ENCODE data around the gene GPR3. TPM values are rescaled to one million over a fixed set of nuclear protein-coding genes. Genes with fewer than 3 reads are reported as not detected.

Gene GPR3
- total and polyA plus RNA-seq, 2 of the 13 experiments (the other 11 are each of a cell fraction or from before 2014, with no cell fraction given): 1.00 to 2.6 TPM

- TF ChIP-seq ZNF407 (CRISPR knock-in tag; IDR thresholded peaks at IDR 0.05; ENCODE audit: not compliant biosample characterization) (no peak), ZBTB20 (CRISPR knock-in tag; IDR thresholded peaks at IDR 0.05; ENCODE audit: borderline replicate concordance, low read depth) (no peak), PHF8 (CRISPR knock-in tag; IDR thresholded peaks at IDR 0.05) (0 out of 2 replicates have a peak, but pooled peaks have one; percentile 8), CCAR2 (optimal IDR thresholded peaks at IDR 0.05; ENCODE audit: low read depth, low read length) (no peak), CREM (IDR thresholded peaks at IDR 0.05) (no peak), CREM (CRISPR knock-in tag; IDR thresholded peaks at IDR 0.05) (no peak), GFI1 (CRISPR knock-in tag; IDR thresholded peaks at IDR 0.05; ENCODE audit: borderline replicate concordance) (0 out of 2 replicates have a peak, but pooled peaks have one; percentile 19), MED1 (CRISPR knock-in tag; IDR thresholded peaks at IDR 0.05) (no peak), SUZ12 (IDR thresholded peaks at IDR 0.05; ENCODE audit: low read depth, low read length) (no peak), KLF16 (CRISPR knock-in tag; IDR thresholded peaks at IDR 0.05) (no peak), ZNF350 (CRISPR knock-in tag; IDR thresholded peaks at IDR 0.05; ENCODE audit: borderline replicate concordance, low read depth) (peak; percentile 2; the same call in 1 of the 2 replicates), HNRNPK (IDR thresholded peaks at IDR 0.05; ENCODE audit: low read depth, low read length, poor library complexity, severe bottlenecking) (no peak), CAMTA2 (CRISPR knock-in tag; IDR thresholded peaks at IDR 0.05; ENCODE audit: borderline replicate concordance) (no peak), TOPORS (CRISPR knock-in tag; IDR thresholded peaks at IDR 0.05) (no peak)
- TF ChIP-seq, protein P1, sequence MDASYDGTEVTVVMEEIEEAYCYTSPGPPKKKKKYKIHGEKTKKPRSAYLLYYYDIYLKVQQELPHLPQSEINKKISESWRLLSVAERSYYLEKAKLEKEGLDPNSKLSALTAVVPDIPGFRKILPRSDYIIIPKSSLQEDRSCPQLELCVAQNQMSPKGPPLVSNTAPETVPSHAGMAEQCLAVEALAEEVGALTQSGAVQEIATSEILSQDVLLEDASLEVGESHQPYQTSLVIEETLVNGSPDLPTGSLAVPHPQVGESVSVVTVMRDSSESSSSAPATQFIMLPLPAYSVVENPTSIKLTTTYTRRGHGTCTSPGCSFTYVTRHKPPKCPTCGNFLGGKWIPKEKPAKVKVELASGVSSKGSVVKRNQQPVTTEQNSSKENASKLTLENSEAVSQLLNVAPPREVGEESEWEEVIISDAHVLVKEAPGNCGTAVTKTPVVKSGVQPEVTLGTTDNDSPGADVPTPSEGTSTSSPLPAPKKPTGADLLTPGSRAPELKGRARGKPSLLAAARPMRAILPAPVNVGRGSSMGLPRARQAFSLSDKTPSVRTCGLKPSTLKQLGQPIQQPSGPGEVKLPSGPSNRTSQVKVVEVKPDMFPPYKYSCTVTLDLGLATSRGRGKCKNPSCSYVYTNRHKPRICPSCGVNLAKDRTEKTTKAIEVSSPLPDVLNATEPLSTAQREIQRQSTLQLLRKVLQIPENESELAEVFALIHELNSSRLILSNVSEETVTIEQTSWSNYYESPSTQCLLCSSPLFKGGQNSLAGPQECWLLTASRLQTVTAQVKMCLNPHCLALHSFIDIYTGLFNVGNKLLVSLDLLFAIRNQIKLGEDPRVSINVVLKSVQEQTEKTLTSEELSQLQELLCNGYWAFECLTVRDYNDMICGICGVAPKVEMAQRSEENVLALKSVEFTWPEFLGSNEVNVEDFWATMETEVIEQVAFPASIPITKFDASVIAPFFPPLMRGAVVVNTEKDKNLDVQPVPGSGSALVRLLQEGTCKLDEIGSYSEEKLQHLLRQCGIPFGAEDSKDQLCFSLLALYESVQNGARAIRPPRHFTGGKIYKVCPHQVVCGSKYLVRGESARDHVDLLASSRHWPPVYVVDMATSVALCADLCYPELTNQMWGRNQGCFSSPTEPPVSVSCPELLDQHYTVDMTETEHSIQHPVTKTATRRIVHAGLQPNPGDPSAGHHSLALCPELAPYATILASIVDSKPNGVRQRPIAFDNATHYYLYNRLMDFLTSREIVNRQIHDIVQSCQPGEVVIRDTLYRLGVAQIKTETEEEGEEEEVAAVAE (CRISPR knock-in tag; IDR thresholded peaks at IDR 0.05; ENCODE audit: borderline replicate concordance): no peak
Observed at GRCh38 chr1:27392778-27393635, 585 bp downstream of the GPR3 start (continued).
